OCI-LY1 (cell line): Measurements from ENCODE around the gene RAPGEF1.

Source experiments
- H2AFZ ChIP-seq: fragments of 200-600 bp; sonication (generic), shearing (Covaris generic); 2 replicates; pipeline ENCODE4 v1.6.0; 2014; ENCODE audit warnings: antibody characterized with exemption, mild to moderate bottlenecking, low read length
- H3F3A ChIP-seq: fragments of 200-600 bp; sonication (generic), shearing (Covaris generic); 2 replicates; pipeline ENCODE4 v1.6.0; 2014; ENCODE audit warnings: mild to moderate bottlenecking, antibody characterized with exemption, low read length, moderate library complexity; ENCODE audit not compliant: insufficient read depth
- H3K27ac ChIP-seq: fragments of 200-600 bp; sonication (generic); 2 replicates; pipeline ENCODE4 v1.5.1; 2014; ENCODE audit warnings: low read length, mixed run types, mild to moderate bottlenecking, low read depth; ENCODE audit not compliant: poor library complexity, severe bottlenecking
- H3K27me3 ChIP-seq: fragments of 200-600 bp; sonication (generic); 2 replicates; pipeline ENCODE4 v1.6.0; 2014; ENCODE audit warnings: antibody characterized with exemption, mild to moderate bottlenecking, low read length, moderate library complexity; ENCODE audit not compliant: insufficient read depth
- H3K36me3 ChIP-seq: fragments of 200-600 bp; sonication (generic); 2 replicates; pipeline ENCODE4 v1.6.1; 2014; ENCODE audit warnings: mild to moderate bottlenecking, antibody characterized with exemption, low read length, moderate library complexity, mixed read lengths; ENCODE audit not compliant: insufficient read depth
- H3K4me1 ChIP-seq: fragments of 200-600 bp; sonication (generic); 2 replicates; pipeline ENCODE4 v1.5.1; 2014; ENCODE audit warnings: mild to moderate bottlenecking, low read length, moderate library complexity; ENCODE audit not compliant: insufficient read depth, severe bottlenecking
- H3K4me2 ChIP-seq: fragments of 200-600 bp; sonication (generic), shearing (Covaris generic); 2 replicates; pipeline ENCODE4 v1.6.1; 2014; ENCODE audit warnings: low read length
- H3K4me3 ChIP-seq: fragments of 200-600 bp; sonication (generic); 2 replicates; pipeline ENCODE4 v1.5.1; 2014; ENCODE audit warnings: low read length, low read depth, mild to moderate bottlenecking, mixed read lengths; ENCODE audit not compliant: poor library complexity, severe bottlenecking
- H3K79me2 ChIP-seq: fragments of 200-600 bp; shearing (Covaris generic); 2 replicates; pipeline ENCODE4 v1.6.1; 2016; ENCODE audit warnings: mixed run types, low read length, mixed read lengths; ENCODE audit not compliant: insufficient read depth
- H3K9ac ChIP-seq: fragments of 200-600 bp; sonication (generic), shearing (Covaris generic); 2 replicates; pipeline ENCODE4 v1.6.1; 2014; ENCODE audit warnings: mild to moderate bottlenecking, low read length, mixed read lengths
- H3K9me2 ChIP-seq: fragments of 200-600 bp; sonication (generic), shearing (Covaris generic); 2 replicates; pipeline ENCODE4 v1.6.1; 2014; ENCODE audit warnings: low read depth, mild to moderate bottlenecking, low read length, mixed read lengths
- H3K9me3 ChIP-seq: fragments of 200-600 bp; shearing (Covaris generic); 2 replicates; pipeline ENCODE4 v1.6.1; 2014; ENCODE audit warnings: low read length, mixed read lengths
- H4K20me1 ChIP-seq: fragments of 200-600 bp; sonication (generic), shearing (Covaris generic); 2 replicates; pipeline ENCODE4 v1.6.0; 2016; ENCODE audit warnings: mild to moderate bottlenecking, low read length; ENCODE audit not compliant: insufficient read depth
- CTCF ChIP-seq: fragments of 200-600 bp; sonication (generic), shearing (Covaris generic); IDR thresholded peaks from 2 replicates; pipeline ENCODE4 v1.5.1; 2017; ENCODE audit warnings: mild to moderate bottlenecking, antibody characterized with exemption, low read length, moderate library complexity, mixed read lengths
- EZH2 ChIP-seq: fragments of 200-600 bp; sonication (generic), shearing (Covaris generic); IDR thresholded peaks from 2 replicates; pipeline ENCODE4 v1.8.0; 2017; ENCODE audit warnings: borderline replicate concordance, mixed run types, mild to moderate bottlenecking, antibody characterized with exemption, low read length, moderate library complexity, mixed read lengths

Gene RAPGEF1

GRCh38 chr9:131776036-131776435 is 36.2 kb upstream of the RAPGEF1 start:
- H3K4me2 ChIP-seq = no peak overlapping the region
- H4K20me1 ChIP-seq = no peaks in the 10 kb centered on the region
- H3F3A ChIP-seq = no peaks in the 10 kb centered on the region
- H3K9me2 ChIP-seq = no peaks in the 10 kb centered on the region
- H2AFZ ChIP-seq = no peak overlapping the region
- no peaks in the 10 kb centered on the region for H3K79me2 ChIP-seq
- no peak for TF ChIP-seq EZH2
- TF ChIP-seq CTCF = no peak
- H3K9me3 ChIP-seq = no peaks in the 10 kb centered on the region
- no peaks in the 10 kb centered on the region for H3K27me3 ChIP-seq
- no peak overlapping the region for H3K9ac ChIP-seq
- no peak overlapping the region for H3K27ac ChIP-seq
- no peaks in the 10 kb centered on the region for H3K36me3 ChIP-seq
- H3K4me1 ChIP-seq = no peaks in the 10 kb centered on the region
- no peak overlapping the region for H3K4me3 ChIP-seq

- Histone ChIP-seq H3K4me3 (no peak overlapping the region), H3K79me2 (no peaks in the 10 kb centered on the region), H3K9me2 (no peaks in the 10 kb centered on the region), H3F3A (no peaks in the 10 kb centered on the region), H3K27me3 (no peaks in the 10 kb centered on the region), H2AFZ (no peak overlapping the region), H4K20me1 (no peaks in the 10 kb centered on the region), H3K9ac (no peak overlapping the region), H3K36me3 (no peaks in the 10 kb centered on the region), H3K9me3 (no peaks in the 10 kb centered on the region), H3K4me1 (no peaks in the 10 kb centered on the region), H3K4me2 (no peak overlapping the region), H3K27ac (no peak overlapping the region)
- no peak for TF ChIP-seq CTCF
- TF ChIP-seq EZH2 = no peak
Observed at GRCh38 chr9:131774636-131775035, 34.8 kb upstream of the RAPGEF1 start.

GRCh38 chr9:131773911-131774379 is 34.1 kb upstream of the RAPGEF1 start:
- Histone ChIP-seq H3K9me2 (no peaks in the 10 kb centered on the region), H3K4me1 (no peaks in the 10 kb centered on the region), H3K4me2 (no peak overlapping the region), H3K27me3 (no peaks in the 10 kb centered on the region), H3K27ac (no peak overlapping the region), H3F3A (no peaks in the 10 kb centered on the region), H3K9me3 (no peaks in the 10 kb centered on the region), H2AFZ (no peak overlapping the region), H3K9ac (no peak overlapping the region), H4K20me1 (no peaks in the 10 kb centered on the region), H3K4me3 (no peak overlapping the region), H3K79me2 (no peaks in the 10 kb centered on the region), H3K36me3 (no peaks in the 10 kb centered on the region)
- TF ChIP-seq EZH2 = no peak
- TF ChIP-seq CTCF = no peak
